MM.1S (cell line): ENCODE data around the gene LRRC14B.

ENCODE experiments used
- DNase-seq: peaks from one replicate; pipeline ENCODE4 v3.0.0-alpha.2; 2015
- H2AFZ ChIP-seq: fragments of 300-600 bp; sonication (generic); 2 replicates; pipeline ENCODE4 v1.6.0; 2016; ENCODE audit warnings: antibody characterized with exemption, low read length
- H3F3A ChIP-seq: fragments of 300-600 bp; sonication (generic); 2 replicates; pipeline ENCODE4 v1.6.1; 2016; ENCODE audit warnings: mild to moderate bottlenecking, antibody characterized with exemption, low read length, moderate library complexity, mixed read lengths; ENCODE audit not compliant: insufficient read depth
- H3K27ac ChIP-seq: fragments of 300-600 bp; sonication (generic); 2 replicates; pipeline ENCODE4 v1.5.1; 2016; ENCODE audit warnings: mild to moderate bottlenecking, low read length
- H3K27me3 ChIP-seq: fragments of 300-600 bp; sonication (generic); replicated peaks from 2 replicates; pipeline ENCODE4 v1.6.0; 2016; ENCODE audit warnings: low read length; ENCODE audit not compliant: insufficient read depth
- H3K36me3 ChIP-seq: fragments of 300-600 bp; sonication (generic); replicated peaks from 2 replicates; pipeline ENCODE4 v1.6.1; 2016; ENCODE audit warnings: mild to moderate bottlenecking, low read length, mixed read lengths; ENCODE audit not compliant: insufficient read depth
- H3K4me1 ChIP-seq: fragments of 300-600 bp; sonication (generic); 2 replicates; pipeline ENCODE4 v1.6.1; 2016; ENCODE audit warnings: low read length, mixed read lengths
- H3K4me2 ChIP-seq: fragments of 300-600 bp; sonication (generic); 2 replicates; pipeline ENCODE4 v1.6.0; 2016; ENCODE audit warnings: low read depth, low read length
- H3K4me3 ChIP-seq: fragments of 300-600 bp; sonication (generic); 2 replicates; pipeline ENCODE4 v1.5.1; 2016; ENCODE audit warnings: low read length, mixed read lengths
- H3K79me2 ChIP-seq: fragments of 300-600 bp; sonication (generic); 2 replicates; pipeline ENCODE4 v1.6.1; 2016; ENCODE audit warnings: mixed run types, low read length, mixed read lengths
- H3K9ac ChIP-seq: fragments of 300-600 bp; sonication (generic); 2 replicates; pipeline ENCODE4 v1.6.1; 2016; ENCODE audit warnings: low read length, mixed read lengths
- H3K9me2 ChIP-seq: fragments of 300-600 bp; sonication (generic); replicated peaks from 2 replicates; pipeline ENCODE4 v1.6.1; 2016; ENCODE audit warnings: mild to moderate bottlenecking, low read length, mixed read lengths; ENCODE audit not compliant: insufficient read depth
- H3K9me3 ChIP-seq: fragments of 300-600 bp; sonication (generic); replicated peaks from 2 replicates; pipeline ENCODE4 v1.6.1; 2016; ENCODE audit warnings: mild to moderate bottlenecking, low read length, mixed read lengths; ENCODE audit not compliant: insufficient read depth
- H4K20me1 ChIP-seq: fragments of 300-600 bp; sonication (generic); 2 replicates; pipeline ENCODE4 v1.6.1; 2016; ENCODE audit warnings: mild to moderate bottlenecking, low read length, moderate library complexity, mixed read lengths; ENCODE audit not compliant: insufficient read depth
- CTCF ChIP-seq: fragments of 300-600 bp; sonication (generic); IDR thresholded peaks from 2 replicates; pipeline ENCODE4 v1.5.1; 2016; ENCODE audit warnings: antibody characterized with exemption, low read length, mixed read lengths
- EZH2 ChIP-seq: fragments of 300-600 bp; sonication (generic); optimal IDR thresholded peaks from 2 replicates; pipeline ENCODE3; 2017; ENCODE audit warnings: low read depth, mild to moderate bottlenecking, antibody characterized with exemption, low read length, mixed read lengths
- EZH2phosphoT487 ChIP-seq: fragments of 300-600 bp; sonication (generic); IDR thresholded peaks from 2 replicates; pipeline ENCODE4 v1.6.1; 2018; ENCODE audit warnings: antibody characterized with exemption, low read length

LRRC14B gene

GRCh38 chr5:174876-175465, 16.3 kb upstream of the LRRC14B start:
- Histone ChIP-seq H3K27me3 (peaks cover 43% of the 10 kb centered on the region), H3K9me2 (no peaks in the 10 kb centered on the region), H3K27ac (no peak overlapping the region), H2AFZ (no peak overlapping the region), H3K9ac (no peak overlapping the region), H3F3A (no peaks in the 10 kb centered on the region), H3K9me3 (no peaks in the 10 kb centered on the region), H3K36me3 (no peaks in the 10 kb centered on the region), H3K79me2 (no peaks in the 10 kb centered on the region), H3K4me3 (no peak overlapping the region), H3K4me2 (no peak overlapping the region), H3K4me1 (no peaks in the 10 kb centered on the region), H4K20me1 (no peaks in the 10 kb centered on the region)
- TF ChIP-seq CTCF (no peak), EZH2 (no peak), EZH2phosphoT487 (no peak)
- no peak for DNase-seq

- H3K27ac ChIP-seq: no peak overlapping the region
- H3K36me3 ChIP-seq: no peaks in the 10 kb centered on the region
- H3K9ac ChIP-seq: no peak overlapping the region
- no peaks in the 10 kb centered on the region for H3K9me2 ChIP-seq
- peaks cover 47% of the 10 kb centered on the region for H3K27me3 ChIP-seq
- no peak for DNase-seq
- no peaks in the 10 kb centered on the region for H3F3A ChIP-seq
- H3K79me2 ChIP-seq: no peaks in the 10 kb centered on the region
- no peaks in the 10 kb centered on the region for H3K9me3 ChIP-seq
- H3K4me2 ChIP-seq: no peak overlapping the region
- no peaks in the 10 kb centered on the region for H3K4me1 ChIP-seq
- no peak overlapping the region for H3K4me3 ChIP-seq
- TF ChIP-seq EZH2 (no peak), EZH2phosphoT487 (no peak), CTCF (no peak)
- H4K20me1 ChIP-seq: no peaks in the 10 kb centered on the region
- no peak overlapping the region for H2AFZ ChIP-seq
Measured at GRCh38 chr5:176296-176823, 14.9 kb upstream of the LRRC14B start.

- Histone ChIP-seq H3K9me3 (no peaks in the 10 kb centered on the region), H3K79me2 (no peaks in the 10 kb centered on the region), H3F3A (no peaks in the 10 kb centered on the region), H3K27ac (no peak overlapping the region), H3K4me3 (no peak overlapping the region), H2AFZ (no peak overlapping the region), H3K4me2 (no peak overlapping the region), H3K36me3 (no peaks in the 10 kb centered on the region), H3K27me3 (peaks cover 30% of the 10 kb centered on the region), H3K4me1 (no peaks in the 10 kb centered on the region), H4K20me1 (no peaks in the 10 kb centered on the region), H3K9ac (no peak overlapping the region), H3K9me2 (no peaks in the 10 kb centered on the region)
- DNase-seq: no peak
- TF ChIP-seq CTCF (no peak), EZH2 (no peak), EZH2phosphoT487 (no peak)
Measured at GRCh38 chr5:178110-178509, 13.2 kb upstream of the LRRC14B start.
